Cerebellar nuclear complex (tissue), 1 donor: ENCODE measurements around the gene FAM186B.
"Not testable (repeated sequence)": the region's sequence is repeated elsewhere in the genome, so short reads cannot be mapped to it uniquely, and the experiment has no call there.

Source experiments
- DNase-seq, 2 experiments: peaks; one replicate each; lab custom pipeline; 2025; lab: John Stamatoyannopoulos, UW

The FAM186B gene

GRCh38 chr12:49633703-49634345, 28.4 kb upstream of the FAM186B start:
- DNase-seq, result no peak

GRCh38 chr12:49632986-49633702, 27.7 kb upstream of the FAM186B start:
- no peak for DNase-seq

DNA sequence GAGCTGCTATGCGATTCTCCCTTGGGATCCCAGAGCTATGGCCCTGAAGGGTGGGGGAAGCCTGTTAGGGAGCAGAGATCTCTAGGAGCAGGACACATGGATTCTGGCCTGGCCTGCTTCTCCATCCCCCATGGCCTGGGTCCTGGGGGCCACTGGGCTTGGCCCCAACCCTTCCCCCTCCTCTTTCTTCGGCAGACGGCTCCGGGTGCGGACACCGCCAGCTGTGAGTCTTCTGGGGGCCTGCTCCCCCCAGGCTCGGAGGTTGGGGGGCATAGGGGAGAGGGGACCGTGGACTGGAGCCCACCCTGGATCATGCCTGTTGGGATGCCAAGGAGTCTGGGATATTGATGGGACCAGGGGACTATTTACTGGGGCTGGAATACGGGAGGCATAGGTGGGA, 27.0 kb upstream of the FAM186B start:
- DNase-seq, result no peak

- DNase-seq, result no peak
Measured at GRCh38 chr12:49631336-49631907, 26.0 kb upstream of the FAM186B start.

- DNase-seq, result no peak
Measured at GRCh38 chr12:49627752-49628360, 22.4 kb upstream of the FAM186B start.

GRCh38 chr12:49626836-49627235, 21.4 kb upstream of the FAM186B start:
- DNase-seq, result no peak

DNA sequence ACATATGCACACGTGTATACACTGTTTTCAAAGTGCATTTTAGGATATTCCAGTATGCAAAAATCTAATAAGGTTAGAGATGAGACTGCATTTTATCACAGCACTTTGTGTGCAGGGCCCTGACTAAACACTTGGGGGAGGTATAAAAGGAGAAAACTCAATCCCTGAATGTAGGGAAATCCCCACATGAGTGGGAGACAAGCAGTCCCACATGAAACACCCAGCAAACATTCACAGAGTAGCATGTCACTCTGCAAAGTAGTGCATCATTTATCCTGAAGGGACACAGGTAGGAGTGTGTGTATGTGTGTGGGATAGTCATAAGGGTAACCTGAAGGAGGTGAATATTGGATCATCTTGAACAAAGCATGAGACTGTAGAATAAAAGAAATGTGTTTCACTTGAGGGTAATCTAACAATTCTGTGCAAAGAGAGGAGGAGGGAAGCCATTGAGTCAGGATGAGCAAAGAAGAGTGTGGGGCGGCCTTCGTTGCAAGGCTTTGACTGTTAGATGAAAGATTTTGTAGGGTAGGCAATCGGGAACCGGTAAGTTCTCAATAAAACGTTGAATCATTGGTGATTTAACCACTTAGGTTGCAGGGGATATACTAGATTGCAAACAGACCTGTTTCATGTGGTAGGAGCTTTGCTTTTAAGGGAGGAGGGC, 20.9 kb upstream of the FAM186B start:
- DNase-seq, result no peak

- no peak for DNase-seq
Measured at GRCh38 chr12:49624921-49625577, 19.6 kb upstream of the FAM186B start.

DNA sequence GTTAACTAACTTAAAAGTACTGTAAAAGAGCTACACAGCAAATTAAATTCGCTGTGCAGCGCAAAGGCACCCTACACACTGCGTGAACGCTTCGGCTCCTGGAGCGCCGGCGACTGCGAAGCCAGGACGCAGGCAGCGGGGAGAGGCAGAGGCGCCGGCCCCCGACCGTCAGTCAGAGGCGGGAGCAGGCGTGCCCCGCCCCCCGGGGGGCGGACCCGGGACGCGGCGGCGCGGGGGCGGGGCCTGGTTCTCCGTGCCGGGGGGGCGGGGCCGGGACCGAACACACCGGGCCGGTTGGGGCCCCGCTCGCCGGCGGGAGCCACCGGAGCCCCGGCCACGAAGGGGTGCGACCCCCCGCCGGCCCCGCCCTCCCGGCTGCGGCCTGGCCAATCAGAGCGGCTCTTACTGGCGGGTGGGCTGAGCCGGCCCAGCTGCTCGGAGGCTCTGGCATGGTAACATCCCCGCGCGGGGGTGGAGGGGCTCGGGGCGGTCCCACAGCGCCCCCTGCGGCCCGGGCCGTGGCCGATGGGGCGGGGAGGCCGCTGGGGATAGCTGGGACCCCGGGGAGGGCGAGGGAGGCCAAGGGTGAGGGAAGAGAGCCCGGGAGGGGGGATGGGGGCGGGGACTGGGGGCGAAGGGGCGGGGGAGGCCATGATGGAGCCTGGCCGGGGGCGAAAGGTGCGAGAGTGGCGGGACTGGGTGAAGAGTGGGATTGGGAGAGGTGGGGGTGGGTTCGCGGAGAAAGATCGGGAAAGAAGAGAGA, 17.9 kb upstream of the FAM186B start, which contains the start of gene PRPF40B:
Gene PRPF40B (plus strand): TSS at position 420 of the 763 bp plus-strand sequence. CDS start 30 bp downstream, at position 450.
- peak; percentile 32 to 34 for DNase-seq

DNA sequence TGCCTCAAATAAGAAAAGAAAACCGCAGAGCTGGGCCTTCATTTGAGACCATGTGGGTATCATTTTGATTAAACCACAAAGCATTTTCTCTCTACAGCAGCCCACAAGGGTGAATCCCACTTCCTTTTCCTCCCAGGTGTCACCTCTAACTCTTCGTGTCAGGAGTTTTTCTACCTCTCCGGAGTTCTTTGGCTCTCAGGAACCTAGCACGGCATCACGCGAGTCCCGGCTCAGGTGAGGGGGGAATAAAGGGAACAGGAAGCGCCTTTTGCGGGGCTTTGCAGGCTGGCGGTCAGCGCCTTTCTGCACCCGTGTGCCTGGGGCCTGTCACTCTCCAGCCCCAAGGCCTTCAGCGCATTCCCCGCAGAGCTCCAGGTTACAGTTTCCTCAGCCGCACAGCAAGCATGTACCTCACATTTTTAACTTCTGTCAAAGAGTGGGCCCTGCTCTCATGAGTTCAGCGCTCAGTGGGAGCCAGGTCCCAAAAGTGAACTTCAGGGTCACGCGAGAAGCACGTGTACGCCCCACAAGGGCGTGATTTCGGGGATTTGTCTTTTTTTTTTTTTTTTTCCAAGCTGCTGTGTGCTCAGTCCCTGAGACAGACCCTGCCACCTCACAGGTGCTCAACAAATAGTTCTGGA, 17.2 kb upstream of the FAM186B start:
- DNase-seq, result no peak

- no peak for DNase-seq
Measured at GRCh38 chr12:49621651-49622500, 16.4 kb upstream of the FAM186B start.

- no peak for DNase-seq
Measured at GRCh38 chr12:49619286-49619685, 13.8 kb upstream of the FAM186B start.

GRCh38 chr12:49618576-49618975, 13.1 kb upstream of the FAM186B start:
- DNase-seq, result no peak

GRCh38 chr12:49616533-49617219, 11.2 kb upstream of the FAM186B start:
- DNase-seq, result no peak

GRCh38 chr12:49615725-49616124, 10.3 kb upstream of the FAM186B start:
- no peak for DNase-seq

DNA sequence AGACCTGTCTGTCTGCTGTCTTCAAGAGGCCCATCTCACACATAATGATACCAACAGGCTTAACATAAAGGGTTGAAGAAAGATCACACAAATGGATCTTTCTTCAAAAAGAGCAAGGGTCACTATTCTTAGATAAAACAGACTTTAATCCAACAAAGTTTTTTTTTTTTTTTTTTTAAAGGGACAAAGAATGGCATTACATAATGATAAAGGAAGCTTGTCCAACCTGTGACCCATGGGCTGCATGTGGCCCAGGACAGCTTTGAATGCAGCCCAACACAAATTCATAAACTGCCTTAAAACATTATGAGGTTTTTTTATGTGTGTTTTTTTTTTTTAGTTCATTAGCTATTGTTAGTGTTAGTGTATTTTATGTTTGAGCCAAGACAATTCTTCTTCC, 6.8 kb upstream of the FAM186B start:
- DNase-seq, result no peak

DNA sequence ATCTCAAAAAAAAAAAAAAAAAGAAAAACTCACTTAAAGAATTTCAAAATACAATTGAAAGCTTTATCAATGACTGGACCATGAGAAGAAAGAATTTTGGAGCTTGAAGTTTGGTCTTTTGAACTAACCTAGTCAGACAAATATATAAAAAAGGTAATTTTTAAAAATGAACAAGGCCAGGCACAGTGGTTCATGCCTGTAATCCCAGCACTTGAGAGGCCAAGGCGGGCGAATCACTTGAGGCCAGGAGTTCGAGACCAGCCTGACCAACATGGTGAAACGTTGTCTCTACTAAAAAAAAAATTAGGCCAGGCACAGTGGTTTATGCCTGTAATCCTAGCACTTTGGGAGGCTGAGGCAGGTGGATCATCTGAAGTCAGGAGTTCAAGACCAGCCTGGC, 5.3 kb upstream of the FAM186B start:
- not testable (repeated sequence) for DNase-seq

DNA sequence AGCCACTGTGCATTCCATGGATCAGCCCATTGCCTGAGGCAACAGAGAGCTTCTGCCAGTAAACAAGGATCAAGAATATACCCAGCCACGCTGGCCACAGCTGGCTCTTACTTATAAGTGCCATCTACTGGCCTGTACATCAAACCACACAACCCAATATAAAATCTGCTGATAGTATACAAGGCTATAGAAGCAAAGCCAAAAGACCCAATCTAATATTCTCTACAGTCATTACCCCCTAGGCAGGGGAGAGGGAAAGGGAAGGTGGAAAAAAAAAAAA, 4.4 kb upstream of the FAM186B start:
- DNase-seq, result no peak
